ENCODE measurements around the gene LRTM1. TPM values are rescaled to one million over a fixed set of nuclear protein-coding genes. Genes with fewer than 3 reads are reported as not detected.

The LRTM1 gene
- total RNA-seq, 1 donor from 2014 or later: not detected

GRCh38 chr3:54909191-54909590 is 18.7 kb downstream of the LRTM1 start:
- Mint-ChIP-seq H3K9me3 (ENCODE audit: unreplicated experiment) (peaks cover 6% of the 10 kb centered on the region), H3K27ac (ENCODE audit: unreplicated experiment) (no peak overlapping the region), H3K4me3 (ENCODE audit: unreplicated experiment) (no peak overlapping the region), H3K27me3 (ENCODE audit: unreplicated experiment) (peaks cover 6% of the 10 kb centered on the region), H3K36me3 (ENCODE audit: low read depth, unreplicated experiment) (peaks cover 7% of the 10 kb centered on the region), H3K4me1 (ENCODE audit: unreplicated experiment) (no peaks in the 10 kb centered on the region)
- TF ChIP-seq CTCF (IDR thresholded peaks at IDR 0.05; ENCODE audit: unreplicated experiment): no peak
- DNase-seq (ENCODE audit: low spot score): no peak

- Mint-ChIP-seq H3K4me1 (ENCODE audit: unreplicated experiment) (no peaks in the 10 kb centered on the region), H3K9me3 (ENCODE audit: unreplicated experiment) (no peaks in the 10 kb centered on the region), H3K36me3 (ENCODE audit: low read depth, unreplicated experiment) (no peaks in the 10 kb centered on the region), H3K4me3 (ENCODE audit: unreplicated experiment) (no peak overlapping the region), H3K27ac (ENCODE audit: unreplicated experiment) (no peak overlapping the region), H3K27me3 (ENCODE audit: unreplicated experiment) (peaks cover 7% of the 10 kb centered on the region)
- no peak for DNase-seq (ENCODE audit: low spot score)
- TF ChIP-seq CTCF (IDR thresholded peaks at IDR 0.05; ENCODE audit: unreplicated experiment): no peak
Measured at GRCh38 chr3:54906763-54907162, 21.1 kb downstream of the LRTM1 start.

GRCh38 chr3:54905920-54906319 is 21.9 kb downstream of the LRTM1 start:
- no peaks in the 10 kb centered on the region for H3K4me1 Mint-ChIP-seq (ENCODE audit: unreplicated experiment)
- H3K27me3 Mint-ChIP-seq (ENCODE audit: unreplicated experiment): peaks cover 7% of the 10 kb centered on the region
- no peak for TF ChIP-seq CTCF (IDR thresholded peaks at IDR 0.05; ENCODE audit: unreplicated experiment)
- H3K27ac Mint-ChIP-seq (ENCODE audit: unreplicated experiment): no peak overlapping the region
- no peak for DNase-seq (ENCODE audit: low spot score)
- H3K9me3 Mint-ChIP-seq (ENCODE audit: unreplicated experiment): no peaks in the 10 kb centered on the region
- H3K4me3 Mint-ChIP-seq (ENCODE audit: unreplicated experiment): no peak overlapping the region
- no peaks in the 10 kb centered on the region for H3K36me3 Mint-ChIP-seq (ENCODE audit: low read depth, unreplicated experiment)

- Mint-ChIP-seq H3K27ac (ENCODE audit: unreplicated experiment) (no peak overlapping the region), H3K27me3 (ENCODE audit: unreplicated experiment) (peaks cover 7% of the 10 kb centered on the region), H3K4me1 (ENCODE audit: unreplicated experiment) (no peaks in the 10 kb centered on the region), H3K36me3 (ENCODE audit: low read depth, unreplicated experiment) (no peaks in the 10 kb centered on the region), H3K4me3 (ENCODE audit: unreplicated experiment) (no peak overlapping the region), H3K9me3 (ENCODE audit: unreplicated experiment) (no peaks in the 10 kb centered on the region)
- no peak for DNase-seq (ENCODE audit: low spot score)
- TF ChIP-seq CTCF (IDR thresholded peaks at IDR 0.05; ENCODE audit: unreplicated experiment): no peak
Measured at GRCh38 chr3:54905261-54905888, 22.5 kb downstream of the LRTM1 start.

GRCh38 chr3:54901906-54902685 is 25.8 kb downstream of the LRTM1 start:
- no peaks in the 10 kb centered on the region for H3K36me3 Mint-ChIP-seq (ENCODE audit: low read depth, unreplicated experiment)
- H3K27me3 Mint-ChIP-seq (ENCODE audit: unreplicated experiment): peaks cover 5% of the 10 kb centered on the region
- no peak overlapping the region for H3K4me3 Mint-ChIP-seq (ENCODE audit: unreplicated experiment)
- no peak for DNase-seq (ENCODE audit: low spot score)
- no peak overlapping the region for H3K27ac Mint-ChIP-seq (ENCODE audit: unreplicated experiment)
- no peaks in the 10 kb centered on the region for H3K9me3 Mint-ChIP-seq (ENCODE audit: unreplicated experiment)
- no peak for TF ChIP-seq CTCF (IDR thresholded peaks at IDR 0.05; ENCODE audit: unreplicated experiment)
- no peaks in the 10 kb centered on the region for H3K4me1 Mint-ChIP-seq (ENCODE audit: unreplicated experiment)

Data from endothelial cell (in vitro differentiated cells).